GM18508 (cell line): ENCODE results near the gene PLD1.
"Not testable (repeated sequence)": the region's sequence is repeated elsewhere in the genome, so short reads cannot be mapped to it uniquely, and the experiment has no call there.

ENCODE experiments used
- ATAC-seq: cut with Tn5 transposase; IDR thresholded peaks from one replicate; pipeline ENCODE4 v1.9.1; 2021; ENCODE audit warnings: moderate number of reproducible peaks; ENCODE audit not compliant: insufficient read depth, unreplicated experiment

PLD1 gene

GRCh38 chr3:171752329-171752728 lies 58.0 kb downstream of the PLD1 start:
- ATAC-seq: no peak

- ATAC-seq: no peak
Observed at GRCh38 chr3:171749124-171749523, 61.2 kb downstream of the PLD1 start.

GRCh38 chr3:171748064-171748924 lies 62.0 kb downstream of the PLD1 start:
- ATAC-seq: no peak

GRCh38 chr3:171747223-171747920 lies 62.9 kb downstream of the PLD1 start:
- no peak for ATAC-seq

- not testable (repeated sequence) for ATAC-seq
Observed at GRCh38 chr3:171746320-171747222, 63.7 kb downstream of the PLD1 start.

- ATAC-seq: no peak
Observed at GRCh38 chr3:171745577-171746319, 64.5 kb downstream of the PLD1 start.

- ATAC-seq: no peak
Observed at GRCh38 chr3:171744158-171744741, 66.0 kb downstream of the PLD1 start.

- no peak for ATAC-seq
Observed at GRCh38 chr3:171743327-171744157, 66.7 kb downstream of the PLD1 start.

GRCh38 chr3:171741377-171741776 lies 68.9 kb downstream of the PLD1 start:
- no peak for ATAC-seq

- no peak for ATAC-seq
Observed at GRCh38 chr3:171736556-171736955, 73.7 kb downstream of the PLD1 start.

- ATAC-seq: no peak
Observed at GRCh38 chr3:171733561-171733960, 76.7 kb downstream of the PLD1 start.

GRCh38 chr3:171732756-171733155 lies 77.5 kb downstream of the PLD1 start:
- ATAC-seq: no peak

- ATAC-seq: no peak
Observed at GRCh38 chr3:171731691-171732090, 78.6 kb downstream of the PLD1 start.

- ATAC-seq: no peak
Observed at GRCh38 chr3:171729452-171730334, 80.6 kb downstream of the PLD1 start.

GRCh38 chr3:171727288-171727687 lies 83.0 kb downstream of the PLD1 start:
- no peak for ATAC-seq

GRCh38 chr3:171718493-171719185 lies 91.6 kb downstream of the PLD1 start:
- no peak for ATAC-seq

GRCh38 chr3:171715155-171715554 lies 95.1 kb downstream of the PLD1 start:
- no peak for ATAC-seq
